ENCODE data around the gene SDK2. TPM values are rescaled to one million over a fixed set of nuclear protein-coding genes. Genes with fewer than 3 reads are reported as not detected.
"Not testable (repeated sequence)": the region's sequence is repeated elsewhere in the genome, so short reads cannot be mapped to it uniquely, and the experiment has no call there.

The SDK2 gene
- total and polyA plus RNA-seq, 4 experiments from 2014 or later = 0.49 to 2.9 (median 2.2) TPM; not detected in 1

DNA sequence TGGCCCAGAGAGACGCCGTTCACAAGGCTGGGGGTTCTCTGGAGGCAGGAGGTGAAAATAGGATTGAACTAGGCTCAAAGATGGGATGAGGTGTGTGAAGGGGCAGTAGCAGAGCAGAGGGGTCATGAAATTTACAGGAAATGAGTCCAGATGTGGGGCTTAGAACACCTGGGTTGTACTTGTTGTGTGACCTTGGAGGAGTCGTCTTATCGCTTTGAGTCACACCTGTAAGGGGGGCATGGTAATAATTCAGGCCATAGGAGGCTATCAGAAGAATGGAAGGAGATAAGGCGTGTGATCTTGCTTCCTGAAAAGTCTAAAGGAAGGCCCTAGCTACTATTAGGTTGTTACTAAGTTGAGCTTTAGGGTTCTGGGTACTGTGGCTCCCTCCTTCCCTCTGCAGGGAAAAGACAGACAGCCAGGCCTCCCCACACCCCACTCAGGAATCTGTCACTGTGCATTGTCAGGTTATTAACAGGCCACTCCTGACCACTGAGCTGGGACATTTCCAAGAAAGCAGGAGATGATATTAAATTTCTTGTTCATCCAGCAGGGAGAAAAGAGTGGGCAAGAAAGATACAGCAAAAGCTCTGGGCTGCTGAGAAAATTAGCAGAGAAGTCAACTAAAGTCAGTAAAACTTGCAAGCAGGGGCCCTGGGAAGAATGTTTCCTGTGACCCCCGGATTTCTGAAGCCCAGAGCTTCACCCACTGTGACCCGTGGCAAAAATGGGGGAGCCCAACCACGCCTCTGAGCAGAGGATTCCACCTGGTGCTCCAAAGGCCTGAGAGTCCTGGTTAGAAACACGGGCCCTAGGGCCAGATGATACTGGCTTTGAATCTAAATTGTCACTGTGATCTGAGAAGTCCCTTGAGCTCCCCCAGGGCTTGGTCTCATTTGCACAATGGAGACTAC lies 326.5 kb downstream of the SDK2 start:
- no peak overlapping the region for H3K4me3 ChIP-seq (ENCODE audit: low read length in 2 of 2)
- ChIA-PET POLR2A (ENCODE audit: partially characterized antibody) (no interaction called here), CTCF (ENCODE audit: partially characterized antibody) (no interaction called here)
- no peaks in the 10 kb centered on the region for H3K27me3 ChIP-seq (ENCODE audit: insufficient read depth, low read length)
- no peaks in the 10 kb centered on the region for H3K4me1 ChIP-seq (ENCODE audit: insufficient read depth, low read length)
- Mint-ChIP-seq H3K27ac (peak overlapping the region in 1 of 7 donors; percentile 57), H3K36me3 (no peaks in the 10 kb centered on the region), H3K4me3 (no peak overlapping the region), H3K9me3 (no peaks in the 10 kb centered on the region), H3K27me3 (no peaks in the 10 kb centered on the region), H3K4me1 (peaks cover 0 to 5% (median 2%) of the 10 kb centered on the region in 4 donors)
- H3K9me3 ChIP-seq (ENCODE audit: control insufficient read depth in 1 of 2, low read length in 2 of 2) = no peaks in the 10 kb centered on the region
- H3K27ac ChIP-seq (ENCODE audit: low read depth, low read length) = no peak overlapping the region
- H3K36me3 ChIP-seq (ENCODE audit: insufficient read depth, low read length) = no peaks in the 10 kb centered on the region
- intact Hi-C loops (cut with micrococcal nuclease) = no loop called here
- DNase-seq = no peak

GRCh38 chr17:73316919-73317505 lies 327.2 kb downstream of the SDK2 start:
- H3K4me3 Mint-ChIP-seq = no peak overlapping the region
- no peaks in the 10 kb centered on the region for H3K36me3 Mint-ChIP-seq
- no peak overlapping the region for H3K27ac Mint-ChIP-seq

DNA sequence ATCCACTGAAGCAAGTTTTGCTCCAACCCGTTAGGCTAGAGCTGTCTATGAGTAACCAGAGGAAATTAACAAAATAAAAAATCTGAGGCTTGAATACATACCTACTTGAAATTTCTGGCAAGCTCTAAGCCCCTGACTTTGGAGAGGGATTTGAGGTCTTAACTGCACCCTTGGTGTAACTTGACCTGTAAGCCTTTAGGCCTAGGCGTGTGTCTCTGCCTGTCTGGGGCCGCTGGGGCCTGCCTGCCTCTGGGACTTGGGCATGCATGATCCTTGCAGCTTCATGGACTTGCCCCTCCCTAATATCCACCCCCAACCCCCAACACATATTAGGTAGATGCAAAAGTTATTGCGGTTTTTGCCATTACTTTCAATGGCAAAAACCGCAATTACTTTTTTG lies 328.8 kb downstream of the SDK2 start:
- Histone ChIP-seq H3K27me3 (ENCODE audit: insufficient read depth, low read length) (no peaks in the 10 kb centered on the region), H3K36me3 (ENCODE audit: insufficient read depth, low read length) (no peaks in the 10 kb centered on the region), H3K9me3 (ENCODE audit: control insufficient read depth in 1 of 2, low read length in 2 of 2) (no peaks in the 10 kb centered on the region), H3K27ac (ENCODE audit: low read depth, low read length) (no peak overlapping the region), H3K4me1 (ENCODE audit: insufficient read depth, low read length) (peaks cover 7% of the 10 kb centered on the region), H3K4me3 (ENCODE audit: low read length in 2 of 2) (no peak overlapping the region)
- Mint-ChIP-seq H3K27ac (no peak overlapping the region), H3K27me3 (no peaks in the 10 kb centered on the region), H3K4me3 (no peak overlapping the region), H3K9me3 (no peaks in the 10 kb centered on the region), H3K36me3 (peaks cover 0 to 2% of the 10 kb centered on the region in 2 donors), H3K4me1 (peaks cover 1 to 8% (median 4%) of the 10 kb centered on the region in 4 donors)
- POLR2A ChIA-PET (ENCODE audit: partially characterized antibody) = no interaction called here
- DNase-seq = no peak
- CTCF ChIA-PET (ENCODE audit: partially characterized antibody) = no interaction called here
- intact Hi-C loops (cut with micrococcal nuclease) = no loop called here

More at GRCh38 chr17:73316919-73317505, 327.2 kb downstream of the SDK2 start:
- Histone ChIP-seq H3K9me3 (ENCODE audit: control insufficient read depth in 1 of 2, low read length in 2 of 2) (no peaks in the 10 kb centered on the region), H3K27me3 (ENCODE audit: insufficient read depth, low read length) (no peaks in the 10 kb centered on the region), H3K36me3 (ENCODE audit: insufficient read depth, low read length) (no peaks in the 10 kb centered on the region), H3K4me1 (ENCODE audit: insufficient read depth, low read length) (peaks cover 5% of the 10 kb centered on the region), H3K27ac (ENCODE audit: low read depth, low read length) (no peak overlapping the region), H3K4me3 (ENCODE audit: low read length in 2 of 2) (no peak overlapping the region)
- intact Hi-C loops (cut with micrococcal nuclease) = no loop called here
- Mint-ChIP-seq H3K9me3 (no peaks in the 10 kb centered on the region), H3K27me3 (no peaks in the 10 kb centered on the region), H3K4me1 (peaks cover 0 to 6% (median 4%) of the 10 kb centered on the region in 4 donors)
- POLR2A ChIA-PET (ENCODE audit: partially characterized antibody) = no interaction called here
- no peak for DNase-seq
- CTCF ChIA-PET (ENCODE audit: partially characterized antibody) = interaction anchor here (1.1 kb wide), 1 partner anchor 62 kb away, joined by 3 read pairs; no protein-coding TSS in a partner anchor

GRCh38 chr17:73313526-73314127 lies 330.6 kb downstream of the SDK2 start:
- Histone ChIP-seq H3K27ac (ENCODE audit: low read depth, low read length) (no peak overlapping the region), H3K36me3 (ENCODE audit: insufficient read depth, low read length) (no peaks in the 10 kb centered on the region), H3K27me3 (ENCODE audit: insufficient read depth, low read length) (no peaks in the 10 kb centered on the region), H3K9me3 (ENCODE audit: control insufficient read depth in 1 of 2, low read length in 2 of 2) (no peaks in the 10 kb centered on the region), H3K4me3 (ENCODE audit: low read length in 2 of 2) (no peak overlapping the region), H3K4me1 (ENCODE audit: insufficient read depth, low read length) (peaks cover 15% of the 10 kb centered on the region)
- Mint-ChIP-seq H3K27me3 (no peaks in the 10 kb centered on the region), H3K4me3 (peak overlapping the region in 7 of 8 donors; percentile 29 to 85 (median 39)), H3K36me3 (peaks cover 0 to 2% of the 10 kb centered on the region in 2 donors), H3K27ac (peak overlapping the region in 6 of 7 donors; percentile 6 to 84 (median 31)), H3K4me1 (peaks cover 6 to 19% (median 13%) of the 10 kb centered on the region in 4 donors), H3K9me3 (no peaks in the 10 kb centered on the region)
- no peak for DNase-seq
- ChIA-PET POLR2A (ENCODE audit: partially characterized antibody) (no interaction called here), CTCF (ENCODE audit: partially characterized antibody) (interaction anchor here (0.7 to 0.8 kb wide), 2 partner anchors 122 to 587 kb away, joined by 3 read pairs; no protein-coding TSS in a partner anchor)
- intact Hi-C loops (cut with micrococcal nuclease) = no loop called here

DNA sequence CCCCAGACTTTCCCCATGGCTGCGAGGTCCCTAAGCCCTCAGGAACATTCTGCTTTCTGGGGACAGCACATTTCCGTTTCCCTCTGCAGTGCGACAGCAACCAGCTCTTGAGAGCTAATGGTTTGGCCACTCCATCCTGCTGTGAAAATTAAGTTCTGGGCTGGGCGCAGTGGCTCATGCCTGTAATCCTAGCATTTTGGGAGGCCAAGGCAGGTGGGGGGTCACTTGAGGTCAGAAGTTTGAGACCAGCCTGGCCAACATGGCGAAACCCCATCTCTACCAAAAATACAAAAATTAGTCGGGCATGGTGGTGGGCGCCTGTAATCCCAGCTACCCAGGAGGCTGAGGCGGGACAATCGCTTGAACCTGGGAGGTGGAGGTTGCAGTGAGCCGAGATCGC lies 331.4 kb downstream of the SDK2 start:
- Mint-ChIP-seq H3K27ac (peak overlapping the region; percentile 61 to 82 (median 73)), H3K4me1 (peaks cover 6 to 19% (median 13%) of the 10 kb centered on the region in 4 donors), H3K4me3 (peak overlapping the region in 7 of 8 donors; percentile 85 to 92 (median 88))
- H3K27me3 ChIP-seq (ENCODE audit: insufficient read depth, low read length); DNase-seq; H3K4me3 ChIP-seq (ENCODE audit: low read length in 2 of 2); H3K36me3 ChIP-seq (ENCODE audit: insufficient read depth, low read length); H3K9me3 ChIP-seq (ENCODE audit: control insufficient read depth in 1 of 2, low read length in 2 of 2); H3K27me3 Mint-ChIP-seq; H3K36me3 Mint-ChIP-seq; H3K9me3 Mint-ChIP-seq: not testable (repeated sequence)
- Histone ChIP-seq H3K27ac (ENCODE audit: low read depth, low read length) (peak overlapping the region; percentile 63), H3K4me1 (ENCODE audit: insufficient read depth, low read length) (peaks cover 15% of the 10 kb centered on the region)
- intact Hi-C loops (cut with micrococcal nuclease) = loop anchor here (1.0 kb wide), 2 partner anchors 81 to 121 kb away; a partner anchor contains a TSS
- ChIA-PET CTCF (ENCODE audit: partially characterized antibody) (interaction anchor here (1.5 to 2.5 kb wide), 3 partner anchors 58 to 587 kb away, joined by 3 to 9 read pairs (median 5); a partner anchor contains a TSS), POLR2A (ENCODE audit: partially characterized antibody) (interaction anchor here (1.0 kb wide), 1 partner anchor 80 kb away, joined by 3 read pairs; a partner anchor contains a TSS)

GRCh38 chr17:73311781-73312641 lies 332.2 kb downstream of the SDK2 start, which contains the start of gene CDC42EP4:
TSS of gene CDC42EP4 (minus strand) at chr17:73312001. CDS start at chr17:73286500, 25,501 bp downstream.
- H3K27me3 Mint-ChIP-seq = no peaks in the 10 kb centered on the region
- intact Hi-C loops (cut with micrococcal nuclease) = loop anchor here (1.0 to 2.0 kb wide), 4 partner anchors 58 to 585 kb away; a partner anchor contains a TSS
- CTCF ChIA-PET (ENCODE audit: partially characterized antibody) = interaction anchor here (1.3 to 2.5 kb wide), 5 partner anchors 13 to 586 kb away, joined by 3 to 9 read pairs (median 5); a partner anchor contains a TSS

More at GRCh38 chr17:73311781-73312641, 332.2 kb downstream of the SDK2 start, which contains the start of gene CDC42EP4:
- Mint-ChIP-seq H3K9me3 (no peaks in the 10 kb centered on the region), H3K36me3 (peaks cover 0 to 2% of the 10 kb centered on the region in 2 donors), H3K4me3 (peak within 1 kb of the TSS; percentile 85 to 92 (median 88)), H3K4me1 (peaks cover 6 to 19% (median 13%) of the 10 kb centered on the region in 4 donors), H3K27ac (peak within 1 kb of the TSS; percentile 73 to 88 (median 82))
- no peaks in the 10 kb centered on the region for H3K9me3 ChIP-seq (ENCODE audit: control insufficient read depth in 1 of 2, low read length in 2 of 2)
- POLR2A ChIA-PET (ENCODE audit: partially characterized antibody) = interaction anchor here (0.7 to 1.9 kb wide), 4 partner anchors 75 to 119 kb away, joined by 3 to 5 read pairs (median 3); partner anchors contain the start of gene COG1
- H3K4me1 ChIP-seq (ENCODE audit: insufficient read depth, low read length) = peaks cover 15% of the 10 kb centered on the region
- H3K27me3 ChIP-seq (ENCODE audit: insufficient read depth, low read length) = no peaks in the 10 kb centered on the region
- H3K36me3 ChIP-seq (ENCODE audit: insufficient read depth, low read length) = no peaks in the 10 kb centered on the region
- DNase-seq = peak; percentile 81 to 88 (median 81)
- peak within 1 kb of the TSS; percentile 63 for H3K27ac ChIP-seq (ENCODE audit: low read depth, low read length)
- H3K4me3 ChIP-seq (ENCODE audit: low read length in 2 of 2) = peak within 1 kb of the TSS; percentile 57 to 80
